GM20431 (cell line): ENCODE results near the gene GRIPAP1.
"Not testable (repeated sequence)": the region's sequence is repeated elsewhere in the genome, so short reads cannot be mapped to it uniquely, and the experiment has no call there.

Source experiments
- in situ Hi-C: fragments of 300-500 bp; cut with MseI, MboI; formaldehyde crosslinking; loops from one replicate; pipeline ENCODE4 v1.15.0; 2020; ENCODE audit warnings: low sequenced_read_pairs; ENCODE audit not compliant: unreplicated experiment

Gene GRIPAP1

GRCh38 chrX:48997455-48997854 is 4.6 kb downstream of the GRIPAP1 start:
- in situ Hi-C loops = no loop called here

GRCh38 chrX:48996969-48997368 is 5.1 kb downstream of the GRIPAP1 start:
- in situ Hi-C loops = no loop called here

- in situ Hi-C loops = no loop called here
Measured at GRCh38 chrX:48992341-48992740, 9.7 kb downstream of the GRIPAP1 start.

- in situ Hi-C loops = no loop called here
Measured at GRCh38 chrX:48989483-48989882, 12.6 kb downstream of the GRIPAP1 start.

- in situ Hi-C loops = no loop called here
Measured at GRCh38 chrX:48983896-48984295, 18.2 kb downstream of the GRIPAP1 start.

- in situ Hi-C loops = no loop called here
Measured at GRCh38 chrX:48983081-48983480, 19.0 kb downstream of the GRIPAP1 start.

- in situ Hi-C loops = no loop called here
Measured at GRCh38 chrX:48981178-48981577, 20.9 kb downstream of the GRIPAP1 start.

- in situ Hi-C loops = not testable (repeated sequence)
Measured at GRCh38 chrX:48980341-48980740, 21.7 kb downstream of the GRIPAP1 start.

GRCh38 chrX:48978226-48978625 is 23.8 kb downstream of the GRIPAP1 start:
- in situ Hi-C loops = no loop called here

GRCh38 chrX:48976086-48976485 is 26.0 kb downstream of the GRIPAP1 start:
- in situ Hi-C loops = no loop called here

GRCh38 chrX:48975541-48975940 is 26.5 kb downstream of the GRIPAP1 start:
- in situ Hi-C loops = no loop called here

- in situ Hi-C loops = no loop called here
Measured at GRCh38 chrX:48975041-48975440, 27.0 kb downstream of the GRIPAP1 start.

GRCh38 chrX:48974574-48974973 is 27.5 kb downstream of the GRIPAP1 start:
- in situ Hi-C loops = no loop called here

- in situ Hi-C loops = no loop called here
Measured at GRCh38 chrX:48974033-48974432, 28.0 kb downstream of the GRIPAP1 start.

- in situ Hi-C loops = no loop called here
Measured at GRCh38 chrX:48972220-48973164, 29.6 kb downstream of the GRIPAP1 start.

GRCh38 chrX:48971249-48972219 is 30.5 kb downstream of the GRIPAP1 start, which contains the start of gene KCND1:
TSS of gene KCND1 (minus strand) at chrX:48971844. CDS start at chrX:48970271, 1,573 bp downstream.
- in situ Hi-C loops = no loop called here

- in situ Hi-C loops = no loop called here
Measured at GRCh38 chrX:48969471-48969870, 32.6 kb downstream of the GRIPAP1 start.

GRCh38 chrX:48968377-48968776 is 33.7 kb downstream of the GRIPAP1 start:
- in situ Hi-C loops = no loop called here

GRCh38 chrX:48966796-48967579 is 35.1 kb downstream of the GRIPAP1 start:
- in situ Hi-C loops = no loop called here

- in situ Hi-C loops = no loop called here
Measured at GRCh38 chrX:48965959-48966358, 36.1 kb downstream of the GRIPAP1 start.
